GM18508 (cell line): ENCODE results near the gene SPINK6.

Experiments
- ATAC-seq: cut with Tn5 transposase; IDR thresholded peaks from one replicate; pipeline ENCODE4 v1.9.1; 2021; ENCODE audit warnings: moderate number of reproducible peaks; ENCODE audit not compliant: insufficient read depth, unreplicated experiment

Gene SPINK6, protein sequence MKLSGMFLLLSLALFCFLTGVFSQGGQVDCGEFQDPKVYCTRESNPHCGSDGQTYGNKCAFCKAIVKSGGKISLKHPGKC

GRCh38 chr5:148202531-148203203, at the start of gene SPINK6:
SPINK6 (plus strand) TSS chr5:148203042; CDS start chr5:148203097, 55 bp downstream.
- ATAC-seq, result no peak

DNA sequence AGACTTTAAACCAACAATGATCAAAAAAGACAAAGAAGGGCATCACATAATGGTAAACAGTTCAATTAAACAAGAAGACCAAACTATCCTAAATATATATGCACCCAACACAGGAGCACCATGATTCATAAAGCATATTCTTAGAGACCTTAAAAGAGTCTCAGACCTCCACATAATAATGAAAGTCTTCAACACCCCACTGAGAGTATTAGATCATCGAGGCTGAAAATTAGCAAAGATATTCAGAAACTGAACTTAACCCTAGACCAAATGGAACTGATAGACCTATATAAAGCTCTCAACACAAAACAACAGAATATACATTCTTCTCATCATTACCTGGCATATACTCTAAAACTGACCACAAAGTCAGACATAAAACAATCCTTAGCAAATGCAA, 46.2 kb upstream of the SPINK6 start:
- no peak for ATAC-seq

- ATAC-seq, result no peak
Measured at GRCh38 chr5:148162038-148162437, 40.8 kb upstream of the SPINK6 start.

DNA sequence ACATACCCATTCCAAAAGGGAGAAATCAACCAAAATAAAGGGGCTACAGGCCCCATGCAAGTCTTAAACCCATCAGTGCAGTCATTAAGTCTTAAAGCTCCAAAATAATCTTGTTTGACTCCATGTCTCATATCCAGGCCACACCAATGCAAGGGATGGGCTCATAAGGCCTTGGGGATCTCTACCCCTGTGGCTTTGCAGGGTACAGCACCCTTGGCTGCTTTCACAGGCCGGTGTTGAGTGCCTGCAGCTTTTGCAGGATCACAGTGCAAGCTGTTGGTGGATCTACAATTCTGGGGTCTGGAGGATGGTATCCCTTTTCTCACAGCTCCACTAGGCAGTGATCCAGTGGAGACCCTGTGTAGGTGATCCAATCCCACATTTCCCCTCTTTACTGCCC, 39.5 kb upstream of the SPINK6 start:
- no peak for ATAC-seq

GRCh38 chr5:148166550-148167283, 36.1 kb upstream of the SPINK6 start:
- no peak for ATAC-seq

- no peak for ATAC-seq
Measured at GRCh38 chr5:148168246-148168645, 34.6 kb upstream of the SPINK6 start, which contains the start of gene SPINK14. SPINK14 (plus strand) TSS chr5:148168546; CDS start chr5:148169733, 1,187 bp downstream.

DNA sequence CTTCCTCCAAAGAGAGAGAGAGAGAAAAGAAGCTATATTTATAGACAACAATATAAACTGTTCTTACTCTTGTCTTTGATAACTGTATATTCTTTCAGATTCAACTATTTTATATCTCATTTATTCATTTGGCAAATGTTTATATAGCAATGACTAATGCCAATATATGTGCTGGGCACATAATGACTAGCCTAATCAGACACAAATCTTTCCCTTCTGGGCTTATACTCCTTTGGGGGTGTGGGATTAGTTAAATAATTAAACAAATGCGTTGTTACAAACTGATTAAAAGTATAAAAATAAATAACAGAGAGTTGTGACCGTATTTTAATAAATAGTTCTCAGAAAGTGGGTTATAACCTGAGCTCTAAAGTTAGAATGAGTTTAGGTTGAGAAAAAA, 30.5 kb upstream of the SPINK6 start:
- ATAC-seq, result no peak

DNA sequence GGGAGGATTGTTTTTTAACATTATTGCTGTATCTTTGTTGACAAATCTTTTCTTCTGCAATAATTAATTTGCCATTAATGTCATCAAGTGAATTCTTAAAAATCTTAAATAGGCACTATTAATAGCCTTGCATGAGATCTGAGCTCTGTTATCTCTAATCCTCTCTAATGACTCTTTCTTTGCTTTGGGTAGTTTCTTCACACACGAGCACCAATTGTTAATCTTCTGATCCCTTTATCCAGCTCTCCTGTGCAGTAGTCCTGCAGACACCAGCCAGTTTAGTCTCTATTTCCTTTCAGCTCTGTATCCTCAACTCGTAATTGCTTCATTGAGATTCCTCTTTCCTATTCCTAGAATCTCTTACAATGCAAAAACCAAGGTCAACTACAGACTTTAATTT, 26.4 kb upstream of the SPINK6 start:
- ATAC-seq, result no peak

- no peak for ATAC-seq
Measured at GRCh38 chr5:148177207-148177606, 25.6 kb upstream of the SPINK6 start.

DNA sequence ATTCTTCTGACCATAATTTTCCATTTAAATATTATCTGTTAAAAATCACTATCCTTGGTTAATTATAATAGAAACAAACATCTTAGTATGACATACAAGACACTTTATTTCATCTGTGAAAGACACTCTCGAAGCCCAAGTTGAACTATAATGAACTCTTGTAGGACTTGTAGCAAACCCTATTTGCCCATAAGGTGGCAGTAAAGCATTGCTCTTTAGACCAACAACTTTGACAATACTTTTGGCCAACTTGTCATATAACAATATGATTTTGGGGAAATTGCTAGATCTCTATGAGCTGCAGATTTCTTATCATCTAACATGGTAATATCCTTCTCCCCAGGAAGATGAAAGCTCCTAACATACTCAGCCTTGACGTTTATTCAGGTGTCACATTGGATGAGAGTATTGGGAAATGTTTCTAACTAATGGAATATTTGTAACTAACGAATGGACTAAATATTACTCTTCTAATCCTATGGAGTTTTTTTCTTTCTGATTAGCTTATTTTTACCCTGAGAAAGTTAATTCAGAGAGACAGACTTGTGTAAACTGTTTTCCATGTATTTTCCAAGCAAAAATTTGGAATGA, 23.5 kb upstream of the SPINK6 start:
- ATAC-seq, result peak; percentile 66

DNA sequence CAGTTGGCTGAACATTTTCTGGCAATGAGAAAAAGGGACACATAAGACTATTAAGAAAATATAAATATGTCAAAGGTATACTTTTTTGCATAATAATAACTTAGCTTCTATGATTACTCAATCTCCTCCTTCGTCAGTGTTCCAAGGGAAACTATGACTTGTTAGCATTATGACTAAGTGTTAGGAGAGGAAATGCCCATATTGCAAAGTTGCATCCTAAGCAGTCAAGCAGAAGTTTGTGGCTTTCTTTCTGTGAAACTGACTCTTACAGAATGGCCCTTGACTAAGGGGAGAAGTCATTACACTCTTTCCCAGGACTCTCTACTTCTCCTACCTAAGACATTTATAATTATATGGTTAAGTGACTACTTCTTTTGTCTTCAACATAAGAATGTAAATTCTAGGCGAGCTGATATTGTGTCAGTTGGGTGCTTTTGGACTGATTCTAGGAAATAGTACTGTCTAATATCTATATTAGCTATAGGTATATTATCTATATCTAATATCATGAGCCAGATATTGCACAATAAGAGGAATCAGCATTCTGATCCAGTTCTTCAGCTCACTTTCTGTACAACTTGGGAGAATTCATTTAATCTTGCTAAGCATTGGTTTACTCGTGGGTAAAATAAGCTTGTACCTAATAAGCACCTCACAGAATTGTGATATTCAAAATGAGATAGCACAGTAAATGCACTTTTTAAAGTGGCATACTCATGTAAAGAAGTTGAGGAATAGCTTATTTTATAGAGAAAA, 16.4 kb upstream of the SPINK6 start:
- ATAC-seq, result peak; percentile 88

- no peak for ATAC-seq
Measured at GRCh38 chr5:148191010-148191409, 11.8 kb upstream of the SPINK6 start.

- ATAC-seq, result no peak
Measured at GRCh38 chr5:148193202-148193601, 9.6 kb upstream of the SPINK6 start.

GRCh38 chr5:148201151-148201550, 1.7 kb upstream of the SPINK6 start:
- ATAC-seq, result no peak

GRCh38 chr5:148205044-148205806, 2.4 kb downstream of the SPINK6 start:
- no peak for ATAC-seq

GRCh38 chr5:148205865-148206264, 3.0 kb downstream of the SPINK6 start:
- ATAC-seq, result no peak

DNA sequence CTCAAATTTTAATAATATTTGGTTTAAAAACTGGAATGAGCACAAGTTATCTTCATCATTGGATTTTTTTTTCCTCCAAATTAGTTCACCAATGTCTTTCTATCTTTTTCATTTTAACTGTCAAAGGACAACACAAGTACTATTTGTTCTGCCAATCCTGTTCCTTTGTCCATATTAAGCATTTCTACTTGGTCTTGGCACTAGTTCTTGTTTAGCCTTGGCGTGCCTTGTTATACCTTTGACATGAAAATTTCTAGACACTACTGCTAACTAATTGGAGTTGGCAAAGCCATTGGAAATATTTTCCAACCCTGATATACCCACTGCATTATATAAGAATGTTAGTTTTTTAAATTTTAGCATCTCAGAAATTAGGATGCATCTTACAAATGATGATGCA, 3.8 kb downstream of the SPINK6 start:
- no peak for ATAC-seq

DNA sequence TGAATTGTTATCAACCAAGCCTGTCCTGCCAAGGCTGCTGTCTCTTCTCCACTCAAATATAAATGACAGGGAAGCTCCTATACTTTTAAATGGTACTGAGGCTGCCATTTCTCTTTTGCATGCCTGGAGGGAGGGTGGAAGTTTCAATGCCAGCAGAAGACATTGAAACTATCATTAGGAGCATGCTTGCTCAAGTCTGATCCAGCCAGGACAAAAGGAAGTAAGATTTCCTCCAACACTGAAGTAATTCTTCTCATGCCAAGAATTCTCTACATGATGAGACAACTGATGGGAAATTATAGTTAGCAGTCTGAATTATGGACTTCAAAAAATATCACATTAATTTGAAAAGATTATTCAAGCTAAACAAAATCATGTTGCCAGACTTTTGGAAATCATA, 5.4 kb downstream of the SPINK6 start:
- no peak for ATAC-seq

DNA sequence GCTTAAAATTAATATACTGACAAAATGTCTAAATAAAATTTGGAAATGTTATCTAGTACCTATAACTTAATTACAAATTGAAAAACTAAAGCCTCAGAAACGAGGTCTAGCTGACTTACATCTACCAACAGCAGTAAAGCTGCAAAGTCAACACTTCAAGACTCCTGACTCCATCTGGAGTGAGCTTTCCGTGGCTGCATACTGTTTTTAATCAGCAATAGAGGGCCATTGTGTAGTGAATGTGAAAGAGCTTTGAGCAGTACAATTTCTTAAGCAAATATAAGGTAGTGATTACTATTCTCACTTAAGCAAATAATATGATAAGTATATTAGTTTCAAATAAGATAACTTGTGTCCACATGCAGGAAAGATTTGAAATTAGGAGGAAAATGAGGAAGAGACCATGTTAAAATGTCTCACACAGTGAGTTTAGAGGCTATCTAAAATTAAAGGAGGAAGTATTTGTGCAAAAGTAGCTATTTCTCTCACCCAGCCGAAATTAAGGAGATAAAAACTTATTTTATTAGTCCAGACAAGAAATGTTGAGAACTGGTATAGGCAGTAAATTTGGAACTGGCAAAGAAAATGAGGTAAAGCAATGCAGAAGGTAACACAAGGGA, 6.4 kb downstream of the SPINK6 start:
- ATAC-seq, result no peak
